IMR-90 (cell line): Measurements from ENCODE around the gene ADRA2C. TPM values are rescaled to one million over a fixed set of nuclear protein-coding genes. Genes with fewer than 3 reads are reported as not detected.

Source experiments
- ATAC-seq: fragments of 200-7000 bp; cut with Tn5 transposase; 2 replicates; pipeline ENCODE4 v1.9.1; 2020; ENCODE audit warnings: low read depth, mild to moderate bottlenecking, moderate library complexity
- BruUV-seq: library from RNA; stranded (reverse); fragments of 400-500 nt; replicated peaks from 2 replicates; lab custom pipeline; 2021; lab: Mats Ljungman, UMichigan
- CTCF ChIA-PET: fragments of 300-600 bp; formaldehyde crosslinking; extraction: SDS; loops from one replicate; lab custom pipeline; 2021; ENCODE audit warnings: antibody characterized with exemption; lab: Yijun Ruan, JAX
- POLR2A ChIA-PET: fragments of 300-600 bp; sonication (Branson Sonifier 250); formaldehyde crosslinking; loops from one replicate; lab custom pipeline; 2022; ENCODE audit warnings: antibody characterized with exemption; ENCODE audit not compliant: unreplicated experiment; lab: Charles Lee
- DNase-seq: peaks from one replicate; pipeline ENCODE4 v3.0.0; 2013
- H2AFZ ChIP-seq: replicated peaks from 2 replicates; pipeline ENCODE3; 2013; ENCODE audit warnings: low read length, mild to moderate bottlenecking; ENCODE audit not compliant: poor library complexity
- H2AK5ac ChIP-seq: 2 replicates; pipeline ENCODE4 v1.6.1; 2013; ENCODE audit warnings: low read depth, low read length, inconsistent platforms
- H2AK9ac ChIP-seq: replicated peaks from 2 replicates; pipeline ENCODE3; 2013; ENCODE audit warnings: mild to moderate bottlenecking, low read depth, low read length, moderate library complexity; ENCODE audit not compliant: poor library complexity
- H2BK120ac ChIP-seq: 2 replicates; pipeline ENCODE4 v1.6.1; 2013; ENCODE audit warnings: low read depth, low read length, inconsistent platforms
- H2BK15ac ChIP-seq: 3 replicates; pipeline ENCODE4 v1.6.1; 2013; ENCODE audit warnings: low read depth, low read length, inconsistent platforms
- H2BK20ac ChIP-seq: 2 replicates; pipeline ENCODE4 v1.6.1; 2013; ENCODE audit warnings: low read depth, mild to moderate bottlenecking, inconsistent platforms, low read length, moderate library complexity
- H2BK5ac ChIP-seq: 2 replicates; pipeline ENCODE4 v1.6.1; 2013; ENCODE audit warnings: mild to moderate bottlenecking, low read depth, low read length, inconsistent platforms; ENCODE audit not compliant: poor library complexity, severe bottlenecking
- H3K14ac ChIP-seq: replicated peaks from 2 replicates; pipeline ENCODE4 v1.6.1; 2013; ENCODE audit warnings: low read depth, low read length, inconsistent platforms
- H3K18ac ChIP-seq: 2 replicates; pipeline ENCODE4 v1.6.1; 2013; ENCODE audit warnings: low read depth, low read length, control low read depth
- H3K23ac ChIP-seq: 2 replicates; pipeline ENCODE4 v1.6.1; 2013; ENCODE audit warnings: low read depth, low read length, inconsistent platforms
- H3K27ac ChIP-seq: 2 replicates; pipeline ENCODE4 v1.5.1; 2013; ENCODE audit warnings: mild to moderate bottlenecking, control low read depth, low read length; ENCODE audit not compliant: insufficient read depth
- H3K27me3 ChIP-seq: 2 replicates; pipeline ENCODE4 v1.6.1; 2013; ENCODE audit warnings: low read length; ENCODE audit not compliant: control insufficient read depth, insufficient read depth
- H3K36me3 ChIP-seq: 2 replicates; pipeline ENCODE4 v1.6.1; 2013; ENCODE audit warnings: low read length, mixed read lengths; ENCODE audit not compliant: control insufficient read depth, insufficient read depth
- H3K4ac ChIP-seq: 2 replicates; pipeline ENCODE4 v1.6.1; 2013; ENCODE audit warnings: low read depth, low read length, inconsistent platforms
- H3K4me1 ChIP-seq: 2 replicates; pipeline ENCODE4 v1.6.1; 2013; ENCODE audit warnings: low read length, mixed read lengths; ENCODE audit not compliant: control insufficient read depth, insufficient read depth
- H3K4me2 ChIP-seq: 2 replicates; pipeline ENCODE4 v1.6.1; 2013; ENCODE audit warnings: low read depth, mild to moderate bottlenecking, control low read depth, low read length, moderate library complexity
- H3K4me3 ChIP-seq: 2 replicates; pipeline ENCODE4 v1.5.1; 2013; ENCODE audit warnings: low read depth, mild to moderate bottlenecking, control low read depth, low read length, moderate library complexity; ENCODE audit not compliant: insufficient read depth
- H3K56ac ChIP-seq: 2 replicates; pipeline ENCODE4 v1.6.1; 2013; ENCODE audit warnings: low read length, inconsistent platforms; ENCODE audit not compliant: insufficient read depth; ENCODE audit errors: extremely low read depth
- H3K79me1 ChIP-seq, 2 experiments: 2 replicates each; pipeline ENCODE4 v1.6.1; 2013; ENCODE audit warnings: low read length in 2 of 2, inconsistent platforms in 1 of 2, low read depth in 1 of 2
- H3K9ac ChIP-seq: 2 replicates; pipeline ENCODE4 v1.6.1; 2013; ENCODE audit warnings: low read depth, low read length, control low read depth
- H3K9me1 ChIP-seq: 2 replicates; pipeline ENCODE4 v1.6.1; 2013; ENCODE audit warnings: low read length, inconsistent platforms; ENCODE audit not compliant: insufficient read depth
- H3K9me3 ChIP-seq: 2 replicates; pipeline ENCODE4 v1.6.1; 2013; ENCODE audit warnings: low read length; ENCODE audit not compliant: control insufficient read depth, insufficient read depth
- H4K20me1 ChIP-seq: 2 replicates; pipeline ENCODE4 v1.6.1; 2013; ENCODE audit warnings: low read length, inconsistent platforms; ENCODE audit not compliant: insufficient read depth
- H4K5ac ChIP-seq: 2 replicates; pipeline ENCODE4 v1.6.1; 2013; ENCODE audit warnings: mild to moderate bottlenecking, low read depth, low read length, control low read depth
- H4K8ac ChIP-seq, 2 experiments: 2 replicates each; pipeline ENCODE4 v1.6.1; 2013; ENCODE audit warnings: low read depth in 2 of 2, low read length in 2 of 2, control low read depth in 1 of 2, inconsistent platforms in 1 of 2
- H4K91ac ChIP-seq: 2 replicates; pipeline ENCODE4 v1.6.1; 2013; ENCODE audit warnings: low read depth, low read length, inconsistent platforms; ENCODE audit not compliant: insufficient read depth
- BHLHE40 ChIP-seq: fragments of 150-350 bp; IDR thresholded peaks from 2 replicates; pipeline ENCODE4 v1.6.1; 2016; ENCODE audit warnings: mild to moderate bottlenecking, low read depth, low read length
- CEBPB ChIP-seq: IDR thresholded peaks from 2 replicates; pipeline ENCODE4 v1.6.1; 2012; ENCODE audit warnings: low read depth, low read length, improper control_type of control experiment
- CHD1 ChIP-seq: IDR thresholded peaks from 2 replicates; pipeline ENCODE4 v1.6.1; 2012; ENCODE audit warnings: low read depth, low read length, improper control_type of control experiment
- FOS ChIP-seq: fragments of 150-350 bp; IDR thresholded peaks from 2 replicates; pipeline ENCODE4 v1.6.1; 2016; ENCODE audit warnings: low read depth, low read length
- MAFK ChIP-seq: IDR thresholded peaks from 2 replicates; pipeline ENCODE4 v1.6.1; 2012; ENCODE audit warnings: low read depth, low read length, improper control_type of control experiment
- MAZ ChIP-seq: IDR thresholded peaks from 2 replicates; pipeline ENCODE4 v1.6.1; 2012; ENCODE audit warnings: low read depth, mild to moderate bottlenecking, low read length, improper control_type of control experiment, moderate library complexity, borderline replicate concordance
- MXI1 ChIP-seq: IDR thresholded peaks from 2 replicates; pipeline ENCODE4 v1.6.1; 2012; ENCODE audit warnings: low read depth, mild to moderate bottlenecking, low read length, moderate library complexity, borderline replicate concordance
- NFE2L2 ChIP-seq: fragments of 150-350 bp; IDR thresholded peaks from 2 replicates; pipeline ENCODE4 v1.6.1; 2016; ENCODE audit warnings: low read depth, mild to moderate bottlenecking, low read length
- POLR2A ChIP-seq: IDR thresholded peaks from 2 replicates; pipeline ENCODE4 v1.6.1; 2012; ENCODE audit warnings: mild to moderate bottlenecking, low read depth, low read length
- RAD21 ChIP-seq: IDR thresholded peaks from 2 replicates; pipeline ENCODE4 v1.6.1; 2012; ENCODE audit warnings: low read length, improper control_type of control experiment
- RCOR1 ChIP-seq: IDR thresholded peaks from 2 replicates; pipeline ENCODE4 v1.6.1; 2012; ENCODE audit warnings: mild to moderate bottlenecking, low read length, improper control_type of control experiment; ENCODE audit not compliant: insufficient replicate concordance
- RFX5 ChIP-seq: IDR thresholded peaks from 2 replicates; pipeline ENCODE4 v1.8.0; 2012; ENCODE audit warnings: low read depth, mild to moderate bottlenecking, low read length, moderate library complexity
- SMC3 ChIP-seq: fragments of 150-350 bp; IDR thresholded peaks from 2 replicates; pipeline ENCODE4 v1.6.1; 2016; ENCODE audit warnings: low read depth, mild to moderate bottlenecking, antibody characterized with exemption, low read length, moderate library complexity
- WGBS, 2 experiments: methylation state at CpG; one replicate each; pipeline versions ENCODE4 v1.1.5 to v1.1.7; 2013; ENCODE audit warnings: missing lambda C conversion rate in 2 of 2; ENCODE audit not compliant: insufficient read length in 1 of 2; ENCODE audit errors: extremely low coverage in 2 of 2; 5-methylcytosine and 5-hydroxymethylcytosine counted together
- dilution Hi-C: fragments of 300-500 bp; cut with HindIII; formaldehyde crosslinking; loops from one replicate; pipeline ENCODE4 v1.14.3; 2018; ENCODE audit warnings: low sequenced_read_pairs; ENCODE audit not compliant: unreplicated experiment
- in situ Hi-C: fragments of 300-500 bp; cut with MboI; formaldehyde crosslinking; loops from 3 replicates; pipeline ENCODE4 v1.14.3; 2019; ENCODE audit warnings: low sequenced_read_pairs, inconsistent platforms, mixed read lengths
- intact Hi-C: fragments of 100-400 bp; cut with micrococcal nuclease; formaldehyde crosslinking; loops from 2 replicates; pipeline ENCODE4 v1.10.0; 2022
- polyA plus RNA-seq, 3 experiments: library from polyadenylated mRNA; depleted of rRNA; stranded (reverse); fragments of >200 nt; gene quantifications; 2 replicates each; pipeline ENCODE4 v1.2.3, GENCODE V29; 2012; ENCODE audit warnings: low replicate concordance in 1 of 3
- total RNA-seq: library from RNA; depleted of rRNA; stranded (reverse); fragments of >200 nt; gene quantifications from 2 replicates; pipeline ENCODE4 v1.2.3, GENCODE V29; 2012
- TF ChIP-seq, protein P1 (sequence below): fragments of 150-350 bp; IDR thresholded peaks from 2 replicates; pipeline ENCODE4 v1.6.1; 2016; ENCODE audit warnings: low read depth, mild to moderate bottlenecking, low read length, moderate library complexity, borderline replicate concordance
- TF ChIP-seq, protein P2 (sequence below): conservative IDR thresholded peaks from 2 replicates; pipeline ENCODE4 v1.5.1; 2012; ENCODE audit warnings: mild to moderate bottlenecking, low read depth, low read length, improper control_type of control experiment
- TF ChIP-seq, protein P3 (sequence below): fragments of 150-350 bp; IDR thresholded peaks from 2 replicates; pipeline ENCODE4 v1.6.1; 2017; ENCODE audit warnings: mild to moderate bottlenecking, antibody characterized with exemption, low read length, low read depth

ADRA2C gene
- total and polyA plus RNA-seq, 2 of the 4 experiments (the other 2 are of a cell fraction): under 0.01 to 0.14 TPM

DNA sequence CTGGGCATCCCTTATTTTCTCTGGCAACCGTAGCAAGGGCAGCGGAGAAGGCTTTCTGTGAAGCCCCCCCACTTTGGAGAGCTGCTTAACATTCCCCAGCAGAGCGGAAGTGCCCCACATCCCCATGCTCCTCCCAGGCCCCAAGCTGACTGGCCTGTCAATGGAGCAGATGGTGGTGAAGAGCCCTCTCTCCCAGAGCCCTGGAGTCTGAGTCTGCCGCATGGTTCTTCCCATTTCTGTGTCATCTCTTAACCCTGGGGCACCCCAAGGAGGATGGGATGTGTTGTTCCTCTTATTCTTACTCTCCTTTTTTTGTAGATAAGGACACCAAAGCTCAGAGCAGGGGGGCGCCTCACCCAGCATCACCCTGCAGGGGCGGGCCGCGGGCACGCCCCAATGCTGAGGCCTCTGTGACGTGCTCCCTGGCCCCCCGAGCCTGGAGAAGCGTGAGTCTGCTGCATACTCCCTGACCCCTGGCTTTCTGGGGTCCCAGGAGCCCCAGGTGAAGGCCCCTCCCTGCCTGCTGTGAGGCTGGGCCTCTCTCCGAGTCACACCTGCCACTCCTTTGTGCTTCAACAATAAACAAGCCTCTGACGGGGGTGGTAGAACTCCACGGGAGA is 35.9 kb downstream of the ADRA2C start:
- Histone ChIP-seq H4K8ac (no peak overlapping the region), H3K4me3 (no peak overlapping the region), H2BK120ac (no peak overlapping the region), H3K9ac (no peak overlapping the region), H3K79me1 (no peaks in the 10 kb centered on the region), H4K91ac (no peak overlapping the region), H3K56ac (no peak overlapping the region), H4K5ac (no peak overlapping the region), H4K20me1 (no peaks in the 10 kb centered on the region), H3K27me3 (peaks cover 20% of the 10 kb centered on the region; the same call in 1 of the 2 replicates), H2AFZ (no peak overlapping the region), H2BK20ac (no peak overlapping the region), H3K18ac (no peak overlapping the region), H2BK15ac (no peak overlapping the region), H3K4me2 (no peak overlapping the region), H2BK5ac (no peak overlapping the region), H2AK9ac (no peak overlapping the region), H3K4me1 (no peaks in the 10 kb centered on the region), H3K9me1 (no peaks in the 10 kb centered on the region), H2AK5ac (no peak overlapping the region), H3K9me3 (no peaks in the 10 kb centered on the region), H3K27ac (no peak overlapping the region), H3K36me3 (no peaks in the 10 kb centered on the region), H3K23ac (no peak overlapping the region), H3K4ac (no peak overlapping the region), H3K14ac (no peak overlapping the region)
- DNase-seq (no peak), ATAC-seq (no peak)
- dilution Hi-C loops: no loop called here
- TF ChIP-seq RCOR1: no peak
- no peak for TF ChIP-seq FOS
- no peak for TF ChIP-seq NFE2L2
- TF ChIP-seq, protein P1, sequence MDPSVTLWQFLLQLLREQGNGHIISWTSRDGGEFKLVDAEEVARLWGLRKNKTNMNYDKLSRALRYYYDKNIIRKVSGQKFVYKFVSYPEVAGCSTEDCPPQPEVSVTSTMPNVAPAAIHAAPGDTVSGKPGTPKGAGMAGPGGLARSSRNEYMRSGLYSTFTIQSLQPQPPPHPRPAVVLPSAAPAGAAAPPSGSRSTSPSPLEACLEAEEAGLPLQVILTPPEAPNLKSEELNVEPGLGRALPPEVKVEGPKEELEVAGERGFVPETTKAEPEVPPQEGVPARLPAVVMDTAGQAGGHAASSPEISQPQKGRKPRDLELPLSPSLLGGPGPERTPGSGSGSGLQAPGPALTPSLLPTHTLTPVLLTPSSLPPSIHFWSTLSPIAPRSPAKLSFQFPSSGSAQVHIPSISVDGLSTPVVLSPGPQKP: no peak
- TF ChIP-seq CHD1: no peak
- TF ChIP-seq RAD21: no peak
- TF ChIP-seq, protein P2, sequence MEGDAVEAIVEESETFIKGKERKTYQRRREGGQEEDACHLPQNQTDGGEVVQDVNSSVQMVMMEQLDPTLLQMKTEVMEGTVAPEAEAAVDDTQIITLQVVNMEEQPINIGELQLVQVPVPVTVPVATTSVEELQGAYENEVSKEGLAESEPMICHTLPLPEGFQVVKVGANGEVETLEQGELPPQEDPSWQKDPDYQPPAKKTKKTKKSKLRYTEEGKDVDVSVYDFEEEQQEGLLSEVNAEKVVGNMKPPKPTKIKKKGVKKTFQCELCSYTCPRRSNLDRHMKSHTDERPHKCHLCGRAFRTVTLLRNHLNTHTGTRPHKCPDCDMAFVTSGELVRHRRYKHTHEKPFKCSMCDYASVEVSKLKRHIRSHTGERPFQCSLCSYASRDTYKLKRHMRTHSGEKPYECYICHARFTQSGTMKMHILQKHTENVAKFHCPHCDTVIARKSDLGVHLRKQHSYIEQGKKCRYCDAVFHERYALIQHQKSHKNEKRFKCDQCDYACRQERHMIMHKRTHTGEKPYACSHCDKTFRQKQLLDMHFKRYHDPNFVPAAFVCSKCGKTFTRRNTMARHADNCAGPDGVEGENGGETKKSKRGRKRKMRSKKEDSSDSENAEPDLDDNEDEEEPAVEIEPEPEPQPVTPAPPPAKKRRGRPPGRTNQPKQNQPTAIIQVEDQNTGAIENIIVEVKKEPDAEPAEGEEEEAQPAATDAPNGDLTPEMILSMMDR: no peak
- no peak for TF ChIP-seq RFX5
- no peak for TF ChIP-seq CEBPB
- no peak for TF ChIP-seq BHLHE40
- TF ChIP-seq, protein P3, sequence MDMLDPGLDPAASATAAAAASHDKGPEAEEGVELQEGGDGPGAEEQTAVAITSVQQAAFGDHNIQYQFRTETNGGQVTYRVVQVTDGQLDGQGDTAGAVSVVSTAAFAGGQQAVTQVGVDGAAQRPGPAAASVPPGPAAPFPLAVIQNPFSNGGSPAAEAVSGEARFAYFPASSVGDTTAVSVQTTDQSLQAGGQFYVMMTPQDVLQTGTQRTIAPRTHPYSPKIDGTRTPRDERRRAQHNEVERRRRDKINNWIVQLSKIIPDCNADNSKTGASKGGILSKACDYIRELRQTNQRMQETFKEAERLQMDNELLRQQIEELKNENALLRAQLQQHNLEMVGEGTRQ: no peak
- no peak for TF ChIP-seq SMC3
- TF ChIP-seq MAFK: no peak
- TF ChIP-seq POLR2A: no peak
- TF ChIP-seq MAZ: no peak
- TF ChIP-seq MXI1: no peak
- ChIA-PET POLR2A (no interaction called here), CTCF (no interaction called here)
- intact Hi-C loops: no loop called here
- in situ Hi-C loops: no loop called here
- WGBS, 2 experiments: no CpG with 5 or more reads among the region's 15 CpGs
- BruUV-seq: no TSS peak
